HG03108 (cell line): Measurements from ENCODE around the gene FKBP11.
"Not testable (repeated sequence)": the region's sequence is repeated elsewhere in the genome, so short reads cannot be mapped to it uniquely, and the experiment has no call there.

Experiments
- ATAC-seq: cut with Tn5 transposase; IDR thresholded peaks from one replicate; pipeline ENCODE4 v1.9.1; 2021; ENCODE audit warnings: moderate library complexity; ENCODE audit not compliant: unreplicated experiment

The FKBP11 gene

GRCh38 chr12:48917857-48918537, 7.3 kb downstream of the FKBP11 start:
- ATAC-seq, result no peak

GRCh38 chr12:48910196-48910595, 15.1 kb downstream of the FKBP11 start:
- no peak for ATAC-seq

GRCh38 chr12:48909698-48910097, 15.6 kb downstream of the FKBP11 start:
- not testable (repeated sequence) for ATAC-seq

GRCh38 chr12:48907245-48907644, 18.0 kb downstream of the FKBP11 start:
- no peak for ATAC-seq

- ATAC-seq, result peak; percentile 79
Observed at GRCh38 chr12:48903982-48904411, 21.3 kb downstream of the FKBP11 start.

- ATAC-seq, result no peak
Observed at GRCh38 chr12:48903363-48903981, 21.8 kb downstream of the FKBP11 start.

- ATAC-seq, result no peak
Observed at GRCh38 chr12:48901278-48901677, 24.0 kb downstream of the FKBP11 start.

GRCh38 chr12:48899651-48900050, 25.6 kb downstream of the FKBP11 start:
- no peak for ATAC-seq

- no peak for ATAC-seq
Observed at GRCh38 chr12:48894271-48894670, 31.0 kb downstream of the FKBP11 start.

- peak; percentile 70 for ATAC-seq
Observed at GRCh38 chr12:48890657-48891418, 34.5 kb downstream of the FKBP11 start.

- no peak for ATAC-seq
Observed at GRCh38 chr12:48889679-48890078, 35.6 kb downstream of the FKBP11 start.

GRCh38 chr12:48883305-48884161, 41.8 kb downstream of the FKBP11 start:
- no peak for ATAC-seq

GRCh38 chr12:48882972-48883304, 42.4 kb downstream of the FKBP11 start:
- ATAC-seq, result no peak

- ATAC-seq, result no peak
Observed at GRCh38 chr12:48882315-48882687, 43.0 kb downstream of the FKBP11 start.

- no peak for ATAC-seq
Observed at GRCh38 chr12:48881686-48882314, 43.5 kb downstream of the FKBP11 start.

- ATAC-seq, result no peak
Observed at GRCh38 chr12:48880647-48881046, 44.6 kb downstream of the FKBP11 start.

- no peak for ATAC-seq
Observed at GRCh38 chr12:48878548-48878947, 46.7 kb downstream of the FKBP11 start.

- ATAC-seq, result no peak
Observed at GRCh38 chr12:48875944-48876515, 49.3 kb downstream of the FKBP11 start.

- not testable (repeated sequence) for ATAC-seq
Observed at GRCh38 chr12:48873534-48873933, 51.8 kb downstream of the FKBP11 start.

GRCh38 chr12:48873096-48873495, 52.2 kb downstream of the FKBP11 start:
- ATAC-seq, result no peak
